ENCODE measurements around the gene SYCP3.

SYCP3 gene

DNA sequence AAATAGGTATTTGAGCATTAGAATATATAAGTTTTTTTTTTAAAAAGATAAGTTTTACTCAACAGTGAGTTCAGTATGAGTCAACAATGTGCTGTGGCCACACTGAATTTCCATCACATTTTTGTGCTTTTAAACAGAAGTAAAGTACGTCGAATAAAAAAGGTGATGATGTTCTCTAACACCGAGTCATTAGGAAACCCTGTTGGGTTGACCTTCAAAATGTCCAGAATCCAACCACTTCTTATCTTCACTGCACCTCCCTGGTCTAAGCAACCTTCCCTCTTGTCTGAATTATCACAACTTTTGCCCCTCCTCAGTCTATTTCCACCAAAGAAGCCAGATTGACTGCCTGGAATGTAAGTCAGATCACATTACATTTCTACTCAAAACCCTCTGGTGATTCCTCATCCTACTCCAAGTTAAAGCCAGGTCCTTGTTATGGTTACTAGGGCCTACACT, 43.0 kb upstream of the SYCP3 start:
- DNase-seq = peak; percentile 53
- Histone ChIP-seq H3K4me3 (ENCODE audit: low read depth, low read length) (no peak overlapping the region), H3K27ac (peak overlapping the region; percentile 61), H3K27me3 (replicated peaks) (no peaks in the 10 kb centered on the region), H3K36me3 (replicated peaks) (no peaks in the 10 kb centered on the region)
- in situ Hi-C loops (cut with HindIII; ENCODE audit: low pct_ligation_motif_present, low sequenced_read_pairs) = no loop called here
- TF ChIP-seq, protein P1, sequence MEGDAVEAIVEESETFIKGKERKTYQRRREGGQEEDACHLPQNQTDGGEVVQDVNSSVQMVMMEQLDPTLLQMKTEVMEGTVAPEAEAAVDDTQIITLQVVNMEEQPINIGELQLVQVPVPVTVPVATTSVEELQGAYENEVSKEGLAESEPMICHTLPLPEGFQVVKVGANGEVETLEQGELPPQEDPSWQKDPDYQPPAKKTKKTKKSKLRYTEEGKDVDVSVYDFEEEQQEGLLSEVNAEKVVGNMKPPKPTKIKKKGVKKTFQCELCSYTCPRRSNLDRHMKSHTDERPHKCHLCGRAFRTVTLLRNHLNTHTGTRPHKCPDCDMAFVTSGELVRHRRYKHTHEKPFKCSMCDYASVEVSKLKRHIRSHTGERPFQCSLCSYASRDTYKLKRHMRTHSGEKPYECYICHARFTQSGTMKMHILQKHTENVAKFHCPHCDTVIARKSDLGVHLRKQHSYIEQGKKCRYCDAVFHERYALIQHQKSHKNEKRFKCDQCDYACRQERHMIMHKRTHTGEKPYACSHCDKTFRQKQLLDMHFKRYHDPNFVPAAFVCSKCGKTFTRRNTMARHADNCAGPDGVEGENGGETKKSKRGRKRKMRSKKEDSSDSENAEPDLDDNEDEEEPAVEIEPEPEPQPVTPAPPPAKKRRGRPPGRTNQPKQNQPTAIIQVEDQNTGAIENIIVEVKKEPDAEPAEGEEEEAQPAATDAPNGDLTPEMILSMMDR (IDR thresholded peaks at IDR 0.05; ENCODE audit: low read depth, low read length, missing control alignments) = no peak

DNA sequence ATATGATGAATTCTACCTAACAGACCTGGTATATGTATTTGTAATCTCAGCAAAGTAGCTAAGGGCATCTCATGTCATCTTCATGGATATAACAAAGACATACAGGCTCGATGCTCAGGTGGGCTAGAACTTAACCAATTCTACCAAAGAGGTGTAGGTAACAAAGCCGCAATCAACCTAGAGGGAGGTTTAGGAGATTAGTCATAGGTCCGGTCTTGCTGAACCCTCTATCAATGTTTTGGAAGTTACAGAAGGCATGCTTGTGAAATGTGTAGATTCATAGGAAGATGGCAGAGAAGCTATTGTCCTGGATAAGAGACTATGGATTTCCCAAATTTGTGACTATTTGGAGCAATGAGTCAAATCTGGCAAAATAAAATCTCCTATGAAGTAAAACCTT, 42.6 kb upstream of the SYCP3 start:
- Histone ChIP-seq H3K36me3 (replicated peaks) (no peaks in the 10 kb centered on the region), H3K27me3 (replicated peaks) (no peaks in the 10 kb centered on the region), H3K4me3 (ENCODE audit: low read depth, low read length) (no peak overlapping the region), H3K27ac (peak overlapping the region; percentile 61)
- TF ChIP-seq, protein P1 (IDR thresholded peaks at IDR 0.05; ENCODE audit: low read depth, low read length, missing control alignments) = no peak
- in situ Hi-C loops (cut with HindIII; ENCODE audit: low pct_ligation_motif_present, low sequenced_read_pairs) = no loop called here
- DNase-seq = no peak

DNA sequence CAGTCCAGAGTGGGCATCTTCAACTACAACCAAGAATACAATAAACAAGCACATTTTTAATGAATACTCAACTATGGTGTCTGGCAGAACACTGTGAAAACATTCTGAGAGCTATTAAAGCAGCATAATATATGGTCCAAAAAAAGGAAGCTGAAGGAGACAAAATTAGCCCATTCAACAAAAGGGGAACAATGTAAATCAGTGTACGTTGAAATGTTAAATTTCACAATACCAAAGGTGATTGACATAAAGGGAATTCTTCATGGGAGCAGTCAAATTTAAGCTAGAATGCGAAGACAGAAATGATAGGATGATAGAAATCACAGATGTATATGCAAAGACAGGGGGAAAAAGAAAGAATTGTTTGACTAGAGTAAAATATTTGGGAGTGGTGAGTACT, 41.3 kb upstream of the SYCP3 start:
- no peaks in the 10 kb centered on the region for H3K36me3 ChIP-seq (replicated peaks)
- H3K27me3 ChIP-seq (replicated peaks) = no peaks in the 10 kb centered on the region
- DNase-seq = no peak
- no peak overlapping the region for H3K4me3 ChIP-seq (ENCODE audit: low read depth, low read length)
- TF ChIP-seq, protein P1 (IDR thresholded peaks at IDR 0.05; ENCODE audit: low read depth, low read length, missing control alignments) = no peak
- H3K27ac ChIP-seq = no peak overlapping the region
- in situ Hi-C loops (cut with HindIII; ENCODE audit: low pct_ligation_motif_present, low sequenced_read_pairs) = no loop called here

DNA sequence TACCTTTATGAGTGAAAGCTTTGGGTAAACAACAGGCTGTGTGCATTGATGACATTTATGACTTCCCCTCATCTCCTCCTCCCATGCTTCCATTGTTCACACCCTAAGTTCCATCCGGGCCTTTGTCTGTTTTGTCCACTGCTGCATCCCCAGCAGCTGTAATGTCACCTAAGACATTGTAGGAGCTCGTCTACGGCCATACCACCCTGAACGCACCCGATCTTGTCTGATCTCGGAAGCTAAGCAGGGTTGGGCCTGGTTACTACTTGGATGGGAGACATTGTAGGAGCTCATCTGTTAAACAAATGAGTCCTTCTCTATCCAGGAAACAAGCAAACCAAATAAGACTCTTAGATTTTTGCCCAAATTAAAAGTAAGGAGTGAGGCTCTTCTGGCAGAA, 40.4 kb upstream of the SYCP3 start:
- in situ Hi-C loops (cut with HindIII; ENCODE audit: low pct_ligation_motif_present, low sequenced_read_pairs) = no loop called here
- Histone ChIP-seq H3K4me3 (ENCODE audit: low read depth, low read length) (no peak overlapping the region), H3K27ac (no peak overlapping the region), H3K27me3 (replicated peaks) (no peaks in the 10 kb centered on the region), H3K36me3 (replicated peaks) (no peaks in the 10 kb centered on the region)
- no peak for DNase-seq
- TF ChIP-seq, protein P1 (IDR thresholded peaks at IDR 0.05; ENCODE audit: low read depth, low read length, missing control alignments) = no peak

DNA sequence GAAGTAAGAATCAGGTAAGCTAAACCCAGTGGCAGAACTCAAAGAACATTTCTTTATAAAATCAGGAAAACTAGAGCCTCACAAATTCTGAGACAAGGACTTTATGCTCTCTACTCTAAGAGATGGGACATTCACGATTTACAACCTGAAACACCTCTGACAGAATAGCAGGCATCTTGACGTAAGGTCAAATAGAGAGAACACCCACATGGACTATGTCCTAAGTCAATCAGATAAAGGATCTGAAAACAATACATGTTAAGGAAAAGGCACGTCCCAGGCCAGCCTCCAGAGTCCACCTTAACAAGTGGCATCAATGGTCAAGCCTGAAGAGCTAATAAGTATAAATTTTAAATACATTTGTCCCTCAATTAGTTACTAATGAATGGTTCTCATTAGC, 39.9 kb upstream of the SYCP3 start:
- no peak for DNase-seq
- no peaks in the 10 kb centered on the region for H3K36me3 ChIP-seq (replicated peaks)
- no peak overlapping the region for H3K4me3 ChIP-seq (ENCODE audit: low read depth, low read length)
- H3K27ac ChIP-seq = no peak overlapping the region
- no peaks in the 10 kb centered on the region for H3K27me3 ChIP-seq (replicated peaks)
- in situ Hi-C loops (cut with HindIII; ENCODE audit: low pct_ligation_motif_present, low sequenced_read_pairs) = no loop called here
- TF ChIP-seq, protein P1 (IDR thresholded peaks at IDR 0.05; ENCODE audit: low read depth, low read length, missing control alignments) = no peak

DNA sequence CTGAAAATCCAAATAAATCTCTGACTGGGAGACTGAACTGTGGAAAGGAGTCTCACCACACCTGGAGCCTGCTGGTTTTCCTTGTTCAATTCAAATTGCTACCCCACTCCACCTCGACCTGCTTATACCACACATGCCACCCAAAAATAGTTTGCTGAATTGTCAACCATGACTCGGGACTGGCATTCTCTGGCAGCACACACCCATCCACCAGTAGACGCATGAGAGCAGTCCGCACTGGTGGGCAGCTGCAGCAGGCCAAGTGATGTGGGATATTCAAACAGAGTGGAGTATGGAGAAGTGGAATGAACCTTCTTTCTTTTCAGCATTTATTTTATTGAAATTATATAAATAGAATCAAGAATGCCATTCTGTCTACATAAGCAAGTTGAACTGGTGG, 38.7 kb upstream of the SYCP3 start:
- H3K4me3 ChIP-seq (ENCODE audit: low read depth, low read length) = no peak overlapping the region
- no peak overlapping the region for H3K27ac ChIP-seq
- TF ChIP-seq, protein P1 (IDR thresholded peaks at IDR 0.05; ENCODE audit: low read depth, low read length, missing control alignments) = no peak
- no peaks in the 10 kb centered on the region for H3K36me3 ChIP-seq (replicated peaks)
- H3K27me3 ChIP-seq (replicated peaks) = no peaks in the 10 kb centered on the region
- no peak for DNase-seq
- in situ Hi-C loops (cut with HindIII; ENCODE audit: low pct_ligation_motif_present, low sequenced_read_pairs) = no loop called here
